Cardiac fibroblast (primary cell): Measurements from ENCODE around the gene MEGF11.
A peak's percentile ranks its signal among the peaks of the same experiment; 100 is the strongest.

Experiments used
- DNase-seq, 2 donors: peaks; one replicate each; pipeline versions ENCODE4 v3.0.0 to v3.0.0-alpha.2; 2010; ENCODE audit warnings: low read depth in 2 of 2
- H3K4me3 ChIP-seq, 2 donors: replicated peaks in 1 of 2; 1 replicate in 1 of 2; 2 replicates in 1 of 2; pipeline ENCODE4 v1.5.1; 2011; ENCODE audit warnings: low read depth in 2 of 2, low read length in 2 of 2, mild to moderate bottlenecking in 2 of 2, moderate library complexity in 1 of 2
- TF ChIP-seq, protein P1 (sequence below): IDR thresholded peaks from one replicate; pipeline ENCODE4 v1.5.1; 2011; ENCODE audit warnings: low read depth, mild to moderate bottlenecking, low read length, inconsistent platforms

MEGF11 gene

DNA sequence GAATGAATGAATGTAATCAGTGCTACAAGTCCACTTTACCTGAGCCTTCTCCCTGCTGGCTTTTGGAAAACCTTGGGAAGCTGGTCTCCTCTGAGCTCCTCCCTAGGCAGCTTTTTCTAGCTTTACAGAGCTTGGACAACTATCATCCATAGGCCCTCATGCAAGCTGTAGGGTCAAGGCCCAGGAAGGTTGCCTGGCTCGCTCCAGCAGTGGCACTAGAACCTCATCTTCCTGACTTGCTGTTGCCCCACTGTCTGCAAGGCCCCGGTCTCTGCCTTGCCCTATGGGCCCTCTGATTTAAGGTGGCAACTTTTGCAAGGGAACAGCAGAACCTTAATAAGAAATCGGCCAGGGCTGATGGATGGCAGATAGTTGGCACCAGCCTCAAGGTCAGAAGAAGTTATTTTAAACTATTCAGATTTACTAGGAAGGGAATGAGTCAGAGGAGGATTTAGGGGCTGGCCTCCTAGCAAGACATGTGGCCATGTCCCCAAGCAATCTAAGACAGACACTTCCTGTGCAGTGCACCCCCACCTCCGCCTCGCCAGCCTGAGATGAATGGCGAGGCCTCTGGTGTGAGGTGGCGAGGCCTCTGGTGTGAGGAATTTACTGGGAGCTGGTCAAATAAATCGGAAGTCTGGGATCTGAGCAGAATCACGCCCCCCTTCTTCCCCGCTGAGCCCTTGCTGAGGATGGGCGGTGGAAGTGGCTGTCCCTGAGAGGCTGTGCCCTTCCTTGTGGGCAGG, 180.8 kb downstream of the MEGF11 start:
- DNase-seq: peak in 1 of 2 donors; percentile 28
- no peak overlapping the region for H3K4me3 ChIP-seq
- TF ChIP-seq, protein P1, sequence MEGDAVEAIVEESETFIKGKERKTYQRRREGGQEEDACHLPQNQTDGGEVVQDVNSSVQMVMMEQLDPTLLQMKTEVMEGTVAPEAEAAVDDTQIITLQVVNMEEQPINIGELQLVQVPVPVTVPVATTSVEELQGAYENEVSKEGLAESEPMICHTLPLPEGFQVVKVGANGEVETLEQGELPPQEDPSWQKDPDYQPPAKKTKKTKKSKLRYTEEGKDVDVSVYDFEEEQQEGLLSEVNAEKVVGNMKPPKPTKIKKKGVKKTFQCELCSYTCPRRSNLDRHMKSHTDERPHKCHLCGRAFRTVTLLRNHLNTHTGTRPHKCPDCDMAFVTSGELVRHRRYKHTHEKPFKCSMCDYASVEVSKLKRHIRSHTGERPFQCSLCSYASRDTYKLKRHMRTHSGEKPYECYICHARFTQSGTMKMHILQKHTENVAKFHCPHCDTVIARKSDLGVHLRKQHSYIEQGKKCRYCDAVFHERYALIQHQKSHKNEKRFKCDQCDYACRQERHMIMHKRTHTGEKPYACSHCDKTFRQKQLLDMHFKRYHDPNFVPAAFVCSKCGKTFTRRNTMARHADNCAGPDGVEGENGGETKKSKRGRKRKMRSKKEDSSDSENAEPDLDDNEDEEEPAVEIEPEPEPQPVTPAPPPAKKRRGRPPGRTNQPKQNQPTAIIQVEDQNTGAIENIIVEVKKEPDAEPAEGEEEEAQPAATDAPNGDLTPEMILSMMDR: no peak

DNA sequence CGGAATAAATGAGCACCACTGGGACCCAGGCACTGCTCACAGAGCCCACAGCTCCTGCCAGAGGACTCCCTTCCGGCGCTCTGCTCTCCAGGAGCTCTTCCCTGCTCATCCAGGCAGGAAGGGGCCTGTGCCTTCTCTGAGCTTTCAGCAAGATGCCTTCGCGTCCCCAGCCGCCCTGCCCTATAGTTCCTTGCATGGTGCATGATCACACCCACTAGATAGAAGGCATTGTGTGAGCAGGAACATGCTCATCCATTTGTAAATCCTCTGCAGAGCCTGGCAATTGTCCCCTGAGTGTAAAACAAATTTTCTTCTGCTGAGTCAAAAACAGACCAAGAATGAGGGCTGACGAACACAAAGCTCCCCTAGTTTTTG, 181.6 kb downstream of the MEGF11 start:
- peak in 1 of 2 donors; percentile 20 for DNase-seq
- TF ChIP-seq, protein P1: no peak
- no peak overlapping the region for H3K4me3 ChIP-seq

DNA sequence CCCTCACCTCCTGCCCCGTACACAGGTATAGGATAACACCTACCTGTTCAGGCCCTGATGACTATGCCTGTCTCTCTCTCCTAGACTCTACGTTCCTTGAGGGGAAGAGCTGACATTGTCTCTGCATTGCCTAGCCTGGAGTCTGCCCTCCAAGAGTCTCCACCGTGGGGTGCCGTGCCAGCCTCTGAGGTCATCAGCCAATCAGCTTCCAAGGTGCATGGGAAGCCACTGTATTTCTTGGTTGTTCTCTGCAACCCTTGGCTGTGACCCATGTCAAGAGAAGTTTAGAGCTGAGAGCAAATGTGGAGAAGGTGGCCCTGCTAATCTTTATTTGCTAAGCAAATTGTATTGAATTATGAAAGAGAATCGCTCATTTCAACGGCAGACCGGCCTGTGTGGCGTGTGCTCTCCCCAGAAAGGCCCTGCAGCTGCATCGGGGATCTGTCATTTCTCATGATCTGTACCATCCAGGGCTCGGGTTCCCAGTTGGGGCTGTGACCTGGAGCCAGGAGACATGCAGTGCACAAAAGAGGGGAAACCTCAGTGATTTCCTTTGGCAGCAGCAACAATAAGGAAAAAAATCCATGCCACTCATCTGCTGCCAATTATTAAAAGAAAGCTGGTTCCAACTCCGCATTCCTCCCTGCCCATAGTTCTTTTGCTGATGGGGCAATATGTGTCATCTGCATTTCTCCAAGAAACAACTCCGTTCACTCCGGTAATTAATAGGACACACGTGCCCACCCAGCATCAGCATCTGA, 182.2 kb downstream of the MEGF11 start:
- H3K4me3 ChIP-seq: no peak overlapping the region
- TF ChIP-seq, protein P1: no peak
- no peak for DNase-seq

DNA sequence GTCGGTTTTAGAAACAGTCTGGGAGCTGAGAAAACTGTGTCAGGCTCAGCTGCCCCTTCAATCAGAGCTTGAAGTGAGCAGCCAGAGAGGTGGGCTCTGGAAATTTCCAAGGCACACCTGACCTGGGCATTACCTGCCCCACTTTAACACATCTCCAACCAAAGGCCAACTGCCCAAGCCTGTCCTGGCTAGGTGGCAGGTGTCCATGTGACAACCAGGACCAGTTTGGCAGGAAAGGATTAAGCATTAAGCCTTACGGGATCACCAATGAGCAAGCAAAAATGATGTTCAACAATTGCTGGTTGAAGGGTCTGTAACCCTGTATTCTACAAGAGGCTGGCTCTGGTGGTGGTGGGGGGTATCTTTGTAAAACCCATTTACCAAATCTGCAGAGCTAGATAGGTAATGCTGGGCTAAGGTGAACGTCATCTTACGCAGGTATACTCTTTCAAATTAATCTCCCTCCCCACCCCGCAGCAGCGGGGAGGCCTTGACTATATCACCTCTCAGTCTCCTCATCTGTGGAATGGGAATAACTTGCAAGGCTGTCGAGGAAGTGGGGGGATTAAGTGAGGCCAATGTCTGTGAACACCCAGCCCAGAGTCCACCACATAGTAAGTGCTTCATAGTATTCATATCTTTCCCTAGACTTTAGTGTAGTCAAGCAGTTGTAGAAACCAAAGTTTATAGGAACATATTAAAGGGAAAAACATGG, 183.2 kb downstream of the MEGF11 start:
- H3K4me3 ChIP-seq: no peak overlapping the region
- DNase-seq: no peak
- TF ChIP-seq, protein P1: no peak

DNA sequence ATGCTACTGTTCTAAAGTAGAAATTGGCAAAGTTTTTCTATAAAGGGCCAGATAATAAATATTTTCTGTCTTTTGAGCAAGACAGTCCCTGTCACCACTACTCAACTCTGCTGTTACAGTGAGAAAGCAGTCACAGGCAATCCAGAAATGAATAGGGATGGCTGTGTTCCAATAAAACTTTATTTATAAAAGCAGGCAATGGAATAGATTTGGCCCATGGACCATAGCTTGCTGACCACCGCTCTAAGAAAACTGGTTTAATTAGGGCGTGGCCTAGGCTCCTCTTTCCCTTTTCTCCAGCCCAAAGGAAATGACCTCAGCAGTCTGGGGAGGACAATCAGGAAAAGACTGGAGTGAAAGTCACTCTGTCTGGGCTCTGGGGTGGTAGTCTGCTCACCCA, 183.8 kb downstream of the MEGF11 start:
- no peak for DNase-seq
- H3K4me3 ChIP-seq: no peak overlapping the region
- TF ChIP-seq, protein P1: no peak

DNA sequence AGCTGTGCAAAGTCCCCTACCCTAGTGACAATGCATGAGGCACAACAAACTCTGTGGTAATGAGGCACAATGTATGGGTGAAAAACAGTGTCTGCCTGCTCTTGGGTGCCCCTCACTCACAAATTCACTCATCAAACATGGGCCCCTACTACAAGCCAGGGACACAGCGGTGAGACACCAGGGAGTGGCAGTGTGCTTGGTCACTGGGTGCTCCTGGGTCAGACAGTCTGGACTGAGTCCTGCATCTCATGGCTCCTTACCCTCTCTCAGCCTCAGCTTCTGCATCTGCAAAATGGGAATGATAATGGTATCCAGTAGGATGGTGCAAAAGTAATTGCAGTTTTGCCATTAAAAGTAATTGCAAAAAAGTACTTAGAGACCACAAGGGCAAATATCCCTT, 184.7 kb downstream of the MEGF11 start:
- no peak for DNase-seq
- TF ChIP-seq, protein P1: no peak
- H3K4me3 ChIP-seq: no peak overlapping the region
